CD4-positive, alpha-beta T cell treated with Interleukin-6 for 4 hours (primary cell): Measurements from ENCODE around the gene FRMD5.
A peak's percentile ranks its signal among the peaks of the same experiment; 100 is the strongest.
"Not testable (repeated sequence)": the region's sequence is repeated elsewhere in the genome, so short reads cannot be mapped to it uniquely, and the experiment has no call there.

Experiments
- DNase-seq: peaks from one replicate; pipeline ENCODE4 v3.0.0-alpha.2; 2020; ENCODE audit warnings: mixed read lengths

Gene FRMD5

DNA sequence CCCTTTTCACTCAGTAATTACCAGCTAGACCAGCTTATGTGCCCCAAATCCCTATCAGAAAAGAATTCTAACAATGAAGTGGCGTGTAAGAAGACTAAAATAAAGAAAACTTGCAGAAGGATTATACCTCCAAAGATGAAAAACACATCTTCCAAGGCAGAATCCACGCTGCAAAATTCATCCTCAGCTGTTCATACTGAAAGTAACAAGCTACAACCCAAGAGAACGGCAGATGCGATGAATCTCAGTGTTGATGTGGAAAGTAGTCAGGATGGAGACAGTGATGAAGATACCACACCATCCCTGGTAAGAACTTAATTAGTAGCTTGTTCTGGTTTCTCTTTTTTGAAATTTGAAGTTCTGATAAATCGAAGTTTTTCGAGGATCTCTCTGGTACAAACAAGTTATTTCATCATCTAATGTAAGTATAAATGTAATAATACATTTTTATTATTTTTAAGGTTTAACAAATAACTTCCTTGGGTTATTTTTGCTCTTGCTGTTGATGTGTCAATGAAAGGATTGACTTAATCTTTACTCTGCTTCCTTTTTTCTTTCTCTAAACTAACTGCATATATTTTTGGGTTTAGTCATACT lies 366.9 kb downstream of the FRMD5 start:
- DNase-seq: no peak

DNA sequence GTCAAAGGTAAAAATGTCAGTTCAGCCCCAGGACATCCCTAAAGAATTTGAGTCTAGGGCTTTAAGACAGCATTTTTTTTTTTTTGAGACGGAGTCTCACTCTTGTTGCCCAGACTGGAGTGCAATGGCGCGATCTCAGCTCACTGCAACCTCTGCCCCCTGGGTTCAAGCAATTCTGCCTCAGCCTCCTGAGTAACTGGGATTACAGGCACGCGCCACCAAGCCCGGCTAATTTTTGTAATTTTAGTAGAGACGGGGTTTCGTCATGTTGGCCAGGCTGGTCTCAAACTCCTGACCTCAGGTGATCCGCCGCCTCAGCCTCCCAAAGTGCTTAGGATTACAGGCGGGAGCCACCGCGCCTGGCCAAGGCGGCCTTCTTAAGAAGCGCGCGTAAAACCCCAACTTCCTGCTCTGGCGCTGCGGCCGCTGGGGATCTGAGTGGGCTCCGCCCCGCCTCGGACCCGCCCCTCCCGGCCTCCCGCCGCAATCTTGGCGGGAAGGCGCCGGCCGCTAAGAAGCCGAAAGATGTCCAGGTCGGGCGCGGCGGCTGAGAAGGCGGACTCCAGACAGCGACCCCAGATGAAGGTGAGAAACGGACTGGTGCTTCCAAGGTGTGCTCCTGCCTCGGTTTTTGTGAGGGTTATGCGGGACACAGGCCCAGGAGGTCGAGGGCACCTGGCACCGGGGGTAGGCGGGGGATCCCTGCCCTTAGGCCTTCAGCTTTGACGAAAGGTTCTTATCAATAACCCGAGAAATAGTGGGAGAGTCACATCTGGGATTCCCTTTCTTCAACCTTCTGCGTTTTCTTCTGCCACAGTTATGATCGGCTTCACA lies 368.3 kb downstream of the FRMD5 start, which contains the start of gene WDR76:
Gene WDR76 (plus strand): TSS at position 495 of the 834 bp plus-strand sequence. CDS start 31 bp downstream, at position 526.
- DNase-seq: peak; percentile 76

DNA sequence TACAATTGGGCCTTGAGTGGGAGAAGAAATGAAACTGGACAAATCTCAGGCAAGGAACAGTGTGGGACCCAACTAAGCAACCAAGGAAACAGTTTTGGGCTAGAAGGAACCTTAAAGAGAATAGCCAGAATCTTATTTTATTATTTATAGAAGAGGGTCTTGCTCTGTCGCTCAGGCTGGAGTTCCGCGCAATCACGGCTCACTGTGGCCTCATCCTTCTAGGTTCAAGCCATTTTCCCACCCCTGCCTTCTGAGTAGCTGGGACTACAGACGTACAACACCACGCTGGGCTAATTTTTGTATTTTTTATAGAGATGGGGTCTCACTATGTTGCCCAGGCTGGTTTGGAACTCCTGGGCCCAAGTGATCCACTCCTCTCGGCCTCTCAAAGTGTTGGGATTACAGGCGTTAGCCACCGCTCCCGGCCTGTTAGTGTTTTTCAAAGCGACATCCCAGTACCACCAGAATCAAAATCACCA lies 369.0 kb downstream of the FRMD5 start:
- no peak for DNase-seq

GRCh38 chr15:43825305-43825704 lies 369.8 kb downstream of the FRMD5 start:
- DNase-seq: not testable (repeated sequence)

GRCh38 chr15:43824302-43825246 lies 370.5 kb downstream of the FRMD5 start, which contains the start of gene MFAP1:
MFAP1 (minus strand) TSS chr15:43824690; CDS start chr15:43824569, 121 bp downstream.
- peak; percentile 94 for DNase-seq

GRCh38 chr15:43821505-43821904 lies 373.6 kb downstream of the FRMD5 start:
- no peak for DNase-seq
